Measurements from ENCODE around the gene DNER.

GRCh38 chr2:229344955-229345354 lies 369.4 kb downstream of the DNER start:
- TF ChIP-seq CTCF (conservative IDR thresholded peaks at IDR 0.05; ENCODE audit: low read depth, low read length): no peak
- no peak for TF ChIP-seq EZH2 (IDR thresholded peaks at IDR 0.05; ENCODE audit: borderline replicate concordance, low read depth, low read length, poor library complexity, severe bottlenecking)
